Measurements from ENCODE around the gene AHDC1.

DNA sequence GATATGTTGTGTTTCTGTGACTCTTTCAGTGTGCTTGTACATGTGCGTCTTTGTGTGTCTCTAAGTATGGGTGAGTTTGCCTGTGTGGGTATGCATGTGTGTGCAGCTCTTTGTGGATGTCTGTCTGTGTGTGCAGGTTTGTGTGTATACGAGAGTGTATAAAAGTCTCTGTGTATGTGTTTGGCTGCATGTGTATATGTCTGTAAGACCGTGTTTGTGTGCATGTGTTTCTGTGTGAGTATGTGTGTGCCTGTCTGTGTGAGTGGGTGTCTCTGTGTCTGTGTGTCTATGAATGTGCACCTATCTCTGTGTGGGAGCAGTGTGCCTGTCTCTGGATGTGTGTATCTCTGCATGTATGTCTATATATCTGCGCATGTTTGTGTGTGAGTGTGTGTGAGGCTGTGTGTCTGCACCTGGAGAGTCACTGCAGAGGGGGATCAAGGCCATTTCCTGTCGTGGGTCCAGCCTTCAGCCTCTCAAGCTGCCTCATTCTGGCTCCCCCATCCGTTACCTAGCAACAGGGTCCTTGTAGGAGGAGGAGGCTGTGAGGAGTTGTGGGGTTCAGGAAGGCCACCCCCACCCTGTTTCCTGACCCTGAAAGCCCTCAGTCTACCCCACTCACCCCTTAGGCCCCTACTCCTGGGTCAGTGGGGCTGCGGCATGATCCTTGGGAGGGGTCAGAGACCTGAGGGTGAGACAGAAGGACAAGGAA lies 20.7 kb upstream of the AHDC1 start:
- TF ChIP-seq, protein P1, sequence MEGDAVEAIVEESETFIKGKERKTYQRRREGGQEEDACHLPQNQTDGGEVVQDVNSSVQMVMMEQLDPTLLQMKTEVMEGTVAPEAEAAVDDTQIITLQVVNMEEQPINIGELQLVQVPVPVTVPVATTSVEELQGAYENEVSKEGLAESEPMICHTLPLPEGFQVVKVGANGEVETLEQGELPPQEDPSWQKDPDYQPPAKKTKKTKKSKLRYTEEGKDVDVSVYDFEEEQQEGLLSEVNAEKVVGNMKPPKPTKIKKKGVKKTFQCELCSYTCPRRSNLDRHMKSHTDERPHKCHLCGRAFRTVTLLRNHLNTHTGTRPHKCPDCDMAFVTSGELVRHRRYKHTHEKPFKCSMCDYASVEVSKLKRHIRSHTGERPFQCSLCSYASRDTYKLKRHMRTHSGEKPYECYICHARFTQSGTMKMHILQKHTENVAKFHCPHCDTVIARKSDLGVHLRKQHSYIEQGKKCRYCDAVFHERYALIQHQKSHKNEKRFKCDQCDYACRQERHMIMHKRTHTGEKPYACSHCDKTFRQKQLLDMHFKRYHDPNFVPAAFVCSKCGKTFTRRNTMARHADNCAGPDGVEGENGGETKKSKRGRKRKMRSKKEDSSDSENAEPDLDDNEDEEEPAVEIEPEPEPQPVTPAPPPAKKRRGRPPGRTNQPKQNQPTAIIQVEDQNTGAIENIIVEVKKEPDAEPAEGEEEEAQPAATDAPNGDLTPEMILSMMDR (IDR thresholded peaks at IDR 0.05): no peak
- no peak for TF ChIP-seq TEAD1 (CRISPR knock-in tag; IDR thresholded peaks at IDR 0.05)

Measured in WTC11 (cell line).